ENCODE measurements around the gene PEMT.

The PEMT gene

GRCh38 chr17:17547210-17547764, 44.2 kb downstream of the PEMT start:
- Histone ChIP-seq H3K9me3 (ENCODE audit: insufficient read depth, low read depth, low read length) (no peaks in the 10 kb centered on the region), H3K27me3 (ENCODE audit: insufficient read depth, low read length) (no peaks in the 10 kb centered on the region), H3K36me3 (ENCODE audit: insufficient read depth, low read depth, low read length) (no peaks in the 10 kb centered on the region), H3K27ac (ENCODE audit: low read length) (no peak overlapping the region), H3K4me3 (ENCODE audit: low read length) (no peak overlapping the region), H3K4me1 (ENCODE audit: insufficient read depth, low read length) (no peaks in the 10 kb centered on the region), H3K9ac (ENCODE audit: low read depth, low read length) (no peak overlapping the region)

- no peaks in the 10 kb centered on the region for H3K4me1 ChIP-seq (ENCODE audit: insufficient read depth, low read length)
- no peak overlapping the region for H3K27ac ChIP-seq (ENCODE audit: low read length)
- H3K9ac ChIP-seq (ENCODE audit: low read depth, low read length) = no peak overlapping the region
- no peak overlapping the region for H3K4me3 ChIP-seq (ENCODE audit: low read length)
- no peaks in the 10 kb centered on the region for H3K27me3 ChIP-seq (ENCODE audit: insufficient read depth, low read length)
- H3K36me3 ChIP-seq (ENCODE audit: insufficient read depth, low read depth, low read length) = no peaks in the 10 kb centered on the region
- H3K9me3 ChIP-seq (ENCODE audit: insufficient read depth, low read depth, low read length) = no peaks in the 10 kb centered on the region
Observed at GRCh38 chr17:17546399-17547185, 44.9 kb downstream of the PEMT start.

GRCh38 chr17:17545984-17546383, 45.5 kb downstream of the PEMT start:
- Histone ChIP-seq H3K9me3 (ENCODE audit: insufficient read depth, low read depth, low read length) (no peaks in the 10 kb centered on the region), H3K27me3 (ENCODE audit: insufficient read depth, low read length) (no peaks in the 10 kb centered on the region), H3K9ac (ENCODE audit: low read depth, low read length) (no peak overlapping the region), H3K4me3 (ENCODE audit: low read length) (no peak overlapping the region), H3K27ac (ENCODE audit: low read length) (no peak overlapping the region), H3K36me3 (ENCODE audit: insufficient read depth, low read depth, low read length) (no peaks in the 10 kb centered on the region), H3K4me1 (ENCODE audit: insufficient read depth, low read length) (no peaks in the 10 kb centered on the region)

- H3K9me3 ChIP-seq (ENCODE audit: insufficient read depth, low read depth, low read length) = no peaks in the 10 kb centered on the region
- no peaks in the 10 kb centered on the region for H3K36me3 ChIP-seq (ENCODE audit: insufficient read depth, low read depth, low read length)
- no peaks in the 10 kb centered on the region for H3K4me1 ChIP-seq (ENCODE audit: insufficient read depth, low read length)
- no peak overlapping the region for H3K9ac ChIP-seq (ENCODE audit: low read depth, low read length)
- H3K27me3 ChIP-seq (ENCODE audit: insufficient read depth, low read length) = no peaks in the 10 kb centered on the region
- H3K4me3 ChIP-seq (ENCODE audit: low read length) = no peak overlapping the region
- no peak overlapping the region for H3K27ac ChIP-seq (ENCODE audit: low read length)
Observed at GRCh38 chr17:17545031-17545820, 46.3 kb downstream of the PEMT start.

GRCh38 chr17:17542906-17543635, 48.4 kb downstream of the PEMT start:
- Histone ChIP-seq H3K4me1 (ENCODE audit: insufficient read depth, low read length) (no peaks in the 10 kb centered on the region), H3K4me3 (ENCODE audit: low read length) (no peak overlapping the region), H3K36me3 (ENCODE audit: insufficient read depth, low read depth, low read length) (no peaks in the 10 kb centered on the region), H3K9ac (ENCODE audit: low read depth, low read length) (no peak overlapping the region), H3K9me3 (ENCODE audit: insufficient read depth, low read depth, low read length) (no peaks in the 10 kb centered on the region), H3K27ac (ENCODE audit: low read length) (no peak overlapping the region), H3K27me3 (ENCODE audit: insufficient read depth, low read length) (no peaks in the 10 kb centered on the region)

- Histone ChIP-seq H3K9ac (ENCODE audit: low read depth, low read length) (no peak overlapping the region), H3K27ac (ENCODE audit: low read length) (no peak overlapping the region), H3K27me3 (ENCODE audit: insufficient read depth, low read length) (no peaks in the 10 kb centered on the region), H3K9me3 (ENCODE audit: insufficient read depth, low read depth, low read length) (no peaks in the 10 kb centered on the region), H3K36me3 (ENCODE audit: insufficient read depth, low read depth, low read length) (no peaks in the 10 kb centered on the region), H3K4me1 (ENCODE audit: insufficient read depth, low read length) (no peaks in the 10 kb centered on the region), H3K4me3 (ENCODE audit: low read length) (no peak overlapping the region)
Observed at GRCh38 chr17:17541640-17542001, 49.9 kb downstream of the PEMT start.

- Histone ChIP-seq H3K4me1 (ENCODE audit: insufficient read depth, low read length) (no peaks in the 10 kb centered on the region), H3K9me3 (ENCODE audit: insufficient read depth, low read depth, low read length) (no peaks in the 10 kb centered on the region), H3K9ac (ENCODE audit: low read depth, low read length) (no peak overlapping the region), H3K27me3 (ENCODE audit: insufficient read depth, low read length) (no peaks in the 10 kb centered on the region), H3K4me3 (ENCODE audit: low read length) (no peak overlapping the region), H3K36me3 (ENCODE audit: insufficient read depth, low read depth, low read length) (no peaks in the 10 kb centered on the region), H3K27ac (ENCODE audit: low read length) (no peak overlapping the region)
Observed at GRCh38 chr17:17540935-17541639, 50.4 kb downstream of the PEMT start.

GRCh38 chr17:17540278-17540906, 51.1 kb downstream of the PEMT start:
- Histone ChIP-seq H3K9ac (ENCODE audit: low read depth, low read length) (no peak overlapping the region), H3K27ac (ENCODE audit: low read length) (no peak overlapping the region), H3K9me3 (ENCODE audit: insufficient read depth, low read depth, low read length) (no peaks in the 10 kb centered on the region)

GRCh38 chr17:17539591-17539990, 51.9 kb downstream of the PEMT start:
- H3K9me3 ChIP-seq (ENCODE audit: insufficient read depth, low read depth, low read length) = no peaks in the 10 kb centered on the region
- H3K4me1 ChIP-seq (ENCODE audit: insufficient read depth, low read length) = no peaks in the 10 kb centered on the region
- no peak overlapping the region for H3K27ac ChIP-seq (ENCODE audit: low read length)
- H3K9ac ChIP-seq (ENCODE audit: low read depth, low read length) = no peak overlapping the region
- no peaks in the 10 kb centered on the region for H3K27me3 ChIP-seq (ENCODE audit: insufficient read depth, low read length)
- H3K36me3 ChIP-seq (ENCODE audit: insufficient read depth, low read depth, low read length) = no peaks in the 10 kb centered on the region
- no peak overlapping the region for H3K4me3 ChIP-seq (ENCODE audit: low read length)

More at GRCh38 chr17:17540278-17540906, 51.1 kb downstream of the PEMT start:
- H3K36me3 ChIP-seq (ENCODE audit: insufficient read depth, low read depth, low read length) = no peaks in the 10 kb centered on the region
- no peaks in the 10 kb centered on the region for H3K4me1 ChIP-seq (ENCODE audit: insufficient read depth, low read length)
- no peak overlapping the region for H3K4me3 ChIP-seq (ENCODE audit: low read length)
- H3K27me3 ChIP-seq (ENCODE audit: insufficient read depth, low read length) = no peaks in the 10 kb centered on the region

GRCh38 chr17:17538417-17539391, 52.8 kb downstream of the PEMT start:
- Histone ChIP-seq H3K4me1 (ENCODE audit: insufficient read depth, low read length) (no peaks in the 10 kb centered on the region), H3K9ac (ENCODE audit: low read depth, low read length) (no peak overlapping the region), H3K27me3 (ENCODE audit: insufficient read depth, low read length) (no peaks in the 10 kb centered on the region), H3K36me3 (ENCODE audit: insufficient read depth, low read depth, low read length) (no peaks in the 10 kb centered on the region), H3K9me3 (ENCODE audit: insufficient read depth, low read depth, low read length) (no peaks in the 10 kb centered on the region), H3K27ac (ENCODE audit: low read length) (no peak overlapping the region), H3K4me3 (ENCODE audit: low read length) (no peak overlapping the region)
